Activated naive CD4-positive, alpha-beta T cell treated with anti-CD3 and anti-CD28 coated beads, Interleukin-2, amount 10 ng/mL, durations not matched to agents 7 days and 5 days (primary cell): ENCODE data around the gene LPP.

Source experiments
- CTCF ChIA-PET: fragments of 350-600 bp; sonication (Branson Sonifier 250); formaldehyde crosslinking; loops from one replicate; lab custom pipeline; 2021; ENCODE audit warnings: antibody characterized with exemption; lab: Charles Lee
- DNase-seq: peaks from one replicate; pipeline ENCODE4 v3.0.0-alpha.2; 2020
- H3K27ac Mint-ChIP-seq: one replicate; pipeline ENCODE4 v1.8.0; 2021; ENCODE audit warnings: mild to moderate bottlenecking, moderate library complexity, mixed read lengths
- H3K27me3 Mint-ChIP-seq: one replicate; pipeline ENCODE4 v1.8.0; 2021; ENCODE audit warnings: mild to moderate bottlenecking, mixed read lengths
- H3K36me3 Mint-ChIP-seq: one replicate; pipeline ENCODE4 v1.8.0; 2021; ENCODE audit warnings: mixed read lengths
- H3K4me1 Mint-ChIP-seq: one replicate; pipeline ENCODE4 v1.8.0; 2021; ENCODE audit warnings: mixed read lengths
- H3K4me3 Mint-ChIP-seq: one replicate; pipeline ENCODE4 v1.8.0; 2021; ENCODE audit warnings: mild to moderate bottlenecking, moderate library complexity, mixed read lengths
- H3K9me3 Mint-ChIP-seq: one replicate; pipeline ENCODE4 v1.8.0; 2021; ENCODE audit warnings: mixed read lengths

LPP gene

GRCh38 chr3:188183452-188183851, 29.5 kb downstream of the LPP start:
- H3K4me3 Mint-ChIP-seq: no peak overlapping the region
- peaks cover 55% of the 10 kb centered on the region for H3K4me1 Mint-ChIP-seq

DNA sequence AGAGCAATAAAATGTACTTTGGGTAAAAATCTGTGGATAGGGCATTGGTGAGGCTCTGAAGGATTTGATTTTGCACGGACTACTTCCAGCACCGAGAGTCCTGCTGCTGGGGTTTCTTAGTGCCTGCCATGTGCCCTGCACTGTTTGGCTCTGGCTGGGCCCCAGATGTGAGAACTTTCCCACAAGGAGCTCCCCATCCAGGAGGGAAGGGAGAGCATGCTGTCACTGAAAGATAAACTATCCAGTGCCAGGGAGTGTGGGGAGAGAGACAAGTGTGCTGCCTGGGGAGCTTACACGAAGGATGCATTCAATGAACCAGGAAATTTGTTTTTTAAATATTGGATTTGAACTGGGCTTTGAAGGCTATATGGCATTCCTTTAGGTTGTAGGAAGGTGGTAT, 30.2 kb downstream of the LPP start:
- CTCF ChIA-PET: interaction anchor here (0.6 kb wide), 1 partner anchor 69 kb away, joined by 3 read pairs; no protein-coding TSS in a partner anchor
- H3K27me3 Mint-ChIP-seq: no peaks in the 10 kb centered on the region

More at GRCh38 chr3:188183452-188183851, 29.5 kb downstream of the LPP start:
- H3K27me3 Mint-ChIP-seq: no peaks in the 10 kb centered on the region
- H3K9me3 Mint-ChIP-seq: no peaks in the 10 kb centered on the region
- CTCF ChIA-PET: interaction anchor here (0.6 kb wide), 1 partner anchor 70 kb away, joined by 3 read pairs; no protein-coding TSS in a partner anchor
- DNase-seq: no peak
- peaks cover 35% of the 10 kb centered on the region for H3K36me3 Mint-ChIP-seq
- no peak overlapping the region for H3K27ac Mint-ChIP-seq

DNA sequence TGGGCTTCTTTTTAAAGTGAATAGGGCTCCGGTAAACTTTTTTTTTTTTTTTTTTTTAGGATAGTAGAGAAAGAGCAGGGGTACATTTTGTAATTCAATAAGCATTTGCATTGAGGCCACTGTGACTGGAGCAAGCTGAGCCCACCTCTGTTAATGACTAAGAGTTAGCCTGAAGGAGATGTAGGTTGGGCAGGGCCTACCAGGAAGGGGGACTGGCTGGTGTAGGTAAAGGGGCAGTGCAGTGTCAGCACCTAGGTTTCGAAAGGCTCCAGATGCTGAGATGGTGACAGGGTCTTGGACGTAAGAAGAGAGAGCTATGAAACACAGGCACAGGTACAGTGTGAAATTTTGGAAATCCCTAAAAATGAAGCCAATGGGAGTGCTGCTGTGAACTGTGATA, 30.7 kb downstream of the LPP start:
- no peak for DNase-seq
- H3K36me3 Mint-ChIP-seq: peaks cover 31% of the 10 kb centered on the region
- CTCF ChIA-PET: no interaction called here
- no peak overlapping the region for H3K27ac Mint-ChIP-seq
- H3K27me3 Mint-ChIP-seq: no peaks in the 10 kb centered on the region
- H3K9me3 Mint-ChIP-seq: no peaks in the 10 kb centered on the region
- H3K4me3 Mint-ChIP-seq: no peak overlapping the region
- peaks cover 46% of the 10 kb centered on the region for H3K4me1 Mint-ChIP-seq

More for the DNA sequence above, 30.2 kb downstream of the LPP start:
- peaks cover 34% of the 10 kb centered on the region for H3K36me3 Mint-ChIP-seq
- H3K4me1 Mint-ChIP-seq: peaks cover 49% of the 10 kb centered on the region
- H3K4me3 Mint-ChIP-seq: no peak overlapping the region
- no peaks in the 10 kb centered on the region for H3K9me3 Mint-ChIP-seq
- H3K27ac Mint-ChIP-seq: no peak overlapping the region
- no peak for DNase-seq

DNA sequence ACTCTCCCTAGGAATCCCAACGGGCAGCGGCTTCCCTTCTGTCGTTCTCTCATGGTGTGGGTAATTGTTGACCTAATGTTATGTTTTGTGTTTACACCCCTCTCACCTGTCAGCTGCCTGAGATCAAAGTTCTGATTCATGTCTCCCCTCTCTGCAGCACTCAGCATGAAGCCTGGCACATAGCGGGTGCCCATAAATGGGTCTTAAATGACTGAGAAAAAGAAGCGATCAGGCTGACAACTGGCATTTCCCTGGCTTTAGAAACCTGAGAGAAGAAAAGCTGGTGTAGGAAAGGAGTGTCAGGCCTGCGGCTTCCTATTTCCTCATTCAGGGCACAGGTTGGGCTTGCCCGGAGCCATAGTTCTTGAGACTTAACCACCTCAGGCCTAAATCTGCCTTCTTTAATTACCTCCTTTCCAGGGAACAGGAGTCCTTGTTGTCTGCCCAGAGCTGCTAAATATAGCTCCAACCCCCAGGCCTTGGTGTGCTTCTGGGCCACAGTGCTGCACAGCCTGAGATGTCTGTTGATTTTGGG, 31.8 kb downstream of the LPP start:
- H3K27ac Mint-ChIP-seq: peak overlapping the region; percentile 21
- H3K36me3 Mint-ChIP-seq: peaks cover 33% of the 10 kb centered on the region
- peaks cover 46% of the 10 kb centered on the region for H3K4me1 Mint-ChIP-seq
- H3K4me3 Mint-ChIP-seq: no peak overlapping the region
- no peaks in the 10 kb centered on the region for H3K27me3 Mint-ChIP-seq
- no peaks in the 10 kb centered on the region for H3K9me3 Mint-ChIP-seq
- CTCF ChIA-PET: interaction anchor here (0.8 to 0.9 kb wide), 2 partner anchors 17 to 443 kb away, joined by 3 read pairs; no protein-coding TSS in a partner anchor
- peak; percentile 40 for DNase-seq

DNA sequence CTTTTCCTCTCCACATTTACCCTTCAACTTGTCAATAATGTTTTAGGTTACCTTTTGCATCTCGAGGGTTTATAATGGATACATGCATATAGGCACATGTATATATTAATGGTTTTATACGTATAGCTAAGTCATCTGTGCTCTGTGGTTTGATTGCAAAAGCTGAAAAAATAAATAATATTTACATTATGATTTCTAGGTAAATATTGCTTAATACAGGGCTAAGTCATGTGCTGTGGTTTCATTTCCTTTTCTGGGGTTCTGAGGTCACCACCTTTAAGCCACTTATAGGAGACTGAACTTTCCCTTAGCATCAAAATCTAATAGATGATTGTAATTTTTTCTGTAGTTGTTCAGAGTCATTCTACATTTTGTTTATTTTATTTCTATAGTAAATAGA, 33.1 kb downstream of the LPP start:
- CTCF ChIA-PET: no interaction called here
- DNase-seq: no peak
- H3K4me3 Mint-ChIP-seq: no peak overlapping the region
- H3K4me1 Mint-ChIP-seq: peaks cover 46% of the 10 kb centered on the region
- H3K27ac Mint-ChIP-seq: no peak overlapping the region
- peaks cover 38% of the 10 kb centered on the region for H3K36me3 Mint-ChIP-seq
- no peaks in the 10 kb centered on the region for H3K9me3 Mint-ChIP-seq
- no peaks in the 10 kb centered on the region for H3K27me3 Mint-ChIP-seq

DNA sequence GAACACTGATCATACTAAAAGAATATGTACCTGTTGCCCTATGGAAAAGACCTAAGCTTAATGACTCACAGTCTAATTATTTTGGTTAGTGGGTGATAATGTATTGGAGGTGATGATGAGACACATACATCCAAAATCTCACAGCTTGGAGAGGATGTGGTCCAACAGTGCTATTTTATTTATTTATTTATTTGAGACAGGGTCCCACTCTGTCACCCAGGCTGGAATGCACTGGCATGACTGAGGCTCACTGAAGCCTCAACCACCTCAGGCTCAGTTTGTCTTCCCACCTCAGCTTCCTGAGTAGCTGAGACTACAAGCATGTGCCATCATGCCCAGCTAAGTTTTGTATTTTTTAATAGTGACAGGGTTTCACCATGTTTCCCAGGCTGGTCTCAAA, 35.0 kb downstream of the LPP start:
- Mint-ChIP-seq H3K9me3 (no peaks in the 10 kb centered on the region), H3K4me3 (no peak overlapping the region), H3K27ac (no peak overlapping the region), H3K27me3 (no peaks in the 10 kb centered on the region), H3K36me3 (peaks cover 42% of the 10 kb centered on the region), H3K4me1 (peaks cover 44% of the 10 kb centered on the region)
- CTCF ChIA-PET: no interaction called here
- no peak for DNase-seq

- Mint-ChIP-seq H3K4me3 (no peak overlapping the region), H3K27ac (no peak overlapping the region), H3K36me3 (peaks cover 43% of the 10 kb centered on the region), H3K4me1 (peaks cover 25% of the 10 kb centered on the region), H3K9me3 (no peaks in the 10 kb centered on the region), H3K27me3 (no peaks in the 10 kb centered on the region)
- DNase-seq: no peak
- CTCF ChIA-PET: interaction anchor here (1.6 kb wide), 1 partner anchor 14 kb away, joined by 4 read pairs; no protein-coding TSS in a partner anchor
These were observed 37.5 kb downstream of the LPP start for GRCh38 chr3:188191460-188191859.

GRCh38 chr3:188192034-188192433, 38.1 kb downstream of the LPP start:
- Mint-ChIP-seq H3K9me3 (no peaks in the 10 kb centered on the region), H3K36me3 (peaks cover 48% of the 10 kb centered on the region), H3K4me1 (peaks cover 25% of the 10 kb centered on the region), H3K4me3 (no peak overlapping the region), H3K27ac (no peak overlapping the region), H3K27me3 (no peaks in the 10 kb centered on the region)
- DNase-seq: no peak
- CTCF ChIA-PET: interaction anchor here (1.6 kb wide), 1 partner anchor 13 kb away, joined by 4 read pairs; no protein-coding TSS in a partner anchor

- peaks cover 21% of the 10 kb centered on the region for H3K4me1 Mint-ChIP-seq
- H3K9me3 Mint-ChIP-seq: no peaks in the 10 kb centered on the region
- no peak for DNase-seq
- H3K27ac Mint-ChIP-seq: no peak overlapping the region
- no peak overlapping the region for H3K4me3 Mint-ChIP-seq
- H3K36me3 Mint-ChIP-seq: peaks cover 45% of the 10 kb centered on the region
- CTCF ChIA-PET: interaction anchor here (0.9 kb wide), 1 partner anchor 453 kb away, joined by 3 read pairs; no protein-coding TSS in a partner anchor
- no peaks in the 10 kb centered on the region for H3K27me3 Mint-ChIP-seq
These were observed 40.4 kb downstream of the LPP start for GRCh38 chr3:188194332-188194731.

DNA sequence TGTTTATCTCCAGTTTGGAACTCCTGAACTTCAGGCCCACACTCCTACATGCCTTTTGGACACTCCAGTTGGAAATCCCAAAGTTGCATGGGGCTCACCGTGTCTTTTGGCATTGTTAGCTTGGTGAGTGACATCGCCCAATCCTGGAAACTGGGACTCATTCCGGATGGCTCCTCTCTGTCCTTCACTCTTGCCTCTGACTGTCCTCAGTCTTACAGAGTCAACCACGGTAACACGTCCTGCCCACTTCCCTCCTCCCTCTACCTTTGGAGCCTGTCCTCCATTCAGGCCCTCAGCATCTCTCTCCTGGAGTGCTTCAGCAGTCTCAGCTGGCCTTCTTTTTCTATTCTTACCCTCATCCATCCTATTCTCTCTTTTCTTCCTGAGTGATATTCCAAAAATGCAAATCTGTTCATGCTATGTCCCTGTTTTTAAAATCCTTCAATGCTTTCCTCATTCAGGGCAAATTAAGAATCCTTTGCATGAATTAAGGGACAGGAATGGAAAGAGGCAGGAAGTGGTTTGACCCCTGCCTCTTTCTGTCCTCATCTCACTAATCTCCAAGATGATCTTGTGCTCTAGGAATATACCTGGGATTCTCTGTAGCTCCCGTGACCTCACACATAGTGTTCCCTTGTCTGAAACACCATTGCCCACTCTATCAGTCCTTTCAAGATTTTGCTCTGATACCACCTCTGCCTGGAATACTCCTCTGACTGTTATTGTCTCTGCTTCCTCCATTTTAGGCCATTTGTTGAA, 42.5 kb downstream of the LPP start:
- Mint-ChIP-seq H3K27me3 (no peaks in the 10 kb centered on the region), H3K4me1 (peaks cover 14% of the 10 kb centered on the region), H3K36me3 (peaks cover 32% of the 10 kb centered on the region), H3K4me3 (no peak overlapping the region), H3K27ac (no peak overlapping the region), H3K9me3 (no peaks in the 10 kb centered on the region)
- no peak for DNase-seq
- CTCF ChIA-PET: no interaction called here

DNA sequence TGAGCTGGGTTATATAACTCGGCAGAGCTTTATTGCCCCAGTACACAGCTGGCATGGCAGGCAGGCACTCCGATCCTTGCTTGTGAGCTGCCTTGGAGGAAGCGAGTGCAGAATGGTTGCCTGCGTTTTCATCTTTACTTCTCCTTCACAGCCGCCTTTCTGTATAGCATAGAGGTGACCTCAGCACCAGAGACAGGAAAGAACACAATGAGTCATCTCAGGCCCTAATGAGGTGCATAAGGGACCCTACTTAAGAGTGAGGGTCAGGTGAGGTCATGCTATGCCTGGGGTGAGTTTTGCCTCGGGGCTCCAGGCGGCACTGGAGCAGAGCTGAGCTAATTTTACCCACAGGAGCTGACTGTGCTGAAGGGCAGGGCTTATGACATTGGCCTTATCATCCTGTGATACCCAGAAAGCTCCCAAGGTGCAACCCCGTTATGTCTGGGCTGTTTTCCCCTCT, 43.5 kb downstream of the LPP start:
- Mint-ChIP-seq H3K4me1 (peaks cover 14% of the 10 kb centered on the region), H3K36me3 (peaks cover 28% of the 10 kb centered on the region), H3K9me3 (no peaks in the 10 kb centered on the region), H3K4me3 (no peak overlapping the region), H3K27me3 (no peaks in the 10 kb centered on the region), H3K27ac (no peak overlapping the region)
- CTCF ChIA-PET: no interaction called here
- DNase-seq: no peak

DNA sequence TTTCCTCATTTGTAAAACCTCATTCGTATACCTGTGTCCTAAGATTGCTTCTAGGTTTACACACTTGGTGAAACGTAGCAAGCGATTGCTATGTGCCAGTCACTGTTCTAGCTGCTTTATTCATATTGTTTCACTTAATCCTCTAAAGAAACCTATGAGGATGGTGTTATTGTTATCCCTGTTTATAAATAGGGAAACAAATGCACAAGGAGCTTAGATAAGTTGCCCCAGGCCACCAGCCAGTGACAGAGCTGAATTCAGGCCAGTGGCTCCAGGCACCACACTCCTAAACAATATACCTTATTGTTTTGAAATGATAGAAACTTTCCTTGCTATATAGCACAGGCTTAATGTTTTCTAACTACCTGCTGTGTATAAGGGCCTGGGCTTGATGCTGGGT, 44.0 kb downstream of the LPP start:
- CTCF ChIA-PET: interaction anchor here (0.6 kb wide), 1 partner anchor 461 kb away, joined by 3 read pairs; no protein-coding TSS in a partner anchor
- Mint-ChIP-seq H3K36me3 (peaks cover 27% of the 10 kb centered on the region), H3K4me3 (no peak overlapping the region), H3K27ac (no peak overlapping the region), H3K9me3 (no peaks in the 10 kb centered on the region), H3K4me1 (peaks cover 18% of the 10 kb centered on the region), H3K27me3 (no peaks in the 10 kb centered on the region)
- no peak for DNase-seq

DNA sequence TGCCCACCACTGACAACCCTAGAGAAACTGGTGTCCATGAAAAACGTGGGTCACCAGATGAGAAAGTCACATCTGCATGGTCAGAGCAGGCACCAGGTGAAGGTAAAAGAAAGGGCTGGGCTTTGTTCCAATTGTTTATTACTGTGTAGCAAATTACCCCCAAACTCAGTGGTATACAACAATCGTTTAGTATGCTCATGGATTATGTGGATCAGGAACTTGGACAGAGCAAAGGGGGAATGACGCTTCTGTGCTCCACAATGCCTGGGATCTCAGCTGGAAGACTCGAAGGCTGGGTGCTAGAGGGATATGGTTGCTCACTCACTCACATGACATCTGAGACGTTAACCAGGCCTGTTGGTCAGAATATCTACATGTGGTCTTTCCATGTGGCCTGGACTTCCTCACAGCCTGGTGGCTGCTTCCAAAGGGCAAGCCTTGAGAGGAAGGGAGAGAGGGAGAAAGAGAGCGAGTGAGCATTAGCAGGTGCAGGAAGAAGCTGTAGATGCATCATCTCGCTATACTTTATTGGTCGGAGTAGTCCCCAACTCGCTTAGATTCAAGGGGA, 44.9 kb downstream of the LPP start:
- Mint-ChIP-seq H3K9me3 (no peaks in the 10 kb centered on the region), H3K27ac (no peak overlapping the region), H3K36me3 (peaks cover 24% of the 10 kb centered on the region), H3K4me3 (no peak overlapping the region), H3K4me1 (peaks cover 18% of the 10 kb centered on the region), H3K27me3 (no peaks in the 10 kb centered on the region)
- CTCF ChIA-PET: no interaction called here
- DNase-seq: no peak

GRCh38 chr3:188199386-188199785, 45.4 kb downstream of the LPP start:
- peaks cover 26% of the 10 kb centered on the region for H3K36me3 Mint-ChIP-seq
- no peak overlapping the region for H3K27ac Mint-ChIP-seq
- H3K4me3 Mint-ChIP-seq: no peak overlapping the region
- no peak for DNase-seq
- H3K27me3 Mint-ChIP-seq: no peaks in the 10 kb centered on the region
- H3K9me3 Mint-ChIP-seq: no peaks in the 10 kb centered on the region
- CTCF ChIA-PET: no interaction called here
- H3K4me1 Mint-ChIP-seq: peaks cover 19% of the 10 kb centered on the region
